Ishikawa (cell line): ENCODE measurements around the gene STAT1.

ENCODE experiments used
- CEBPB ChIP-seq: IDR thresholded peaks from 2 replicates; pipeline ENCODE4 v1.6.1; 2012
- CREB1 ChIP-seq: IDR thresholded peaks from 2 replicates; pipeline ENCODE4 v1.6.1; 2012; ENCODE audit warnings: low read depth
- EGR1 ChIP-seq: IDR thresholded peaks from 2 replicates; pipeline ENCODE4 v1.6.1; 2012
- EP300 ChIP-seq: IDR thresholded peaks from 2 replicates; pipeline ENCODE4 v1.6.1; 2012; ENCODE audit warnings: borderline replicate concordance
- MAX ChIP-seq: IDR thresholded peaks from 2 replicates; pipeline ENCODE4 v1.6.1; 2012
- RAD21 ChIP-seq: IDR thresholded peaks from 2 replicates; pipeline ENCODE4 v1.6.1; 2012; ENCODE audit warnings: low read depth
- TAF1 ChIP-seq: IDR thresholded peaks from 2 replicates; pipeline ENCODE4 v1.6.1; 2012; ENCODE audit warnings: low read depth, mild to moderate bottlenecking
- TEAD4 ChIP-seq: IDR thresholded peaks from 2 replicates; pipeline ENCODE4 v1.6.1; 2012
- YY1 ChIP-seq: IDR thresholded peaks from 2 replicates; pipeline ENCODE4 v1.6.1; 2012; ENCODE audit warnings: low read depth
- ZBTB7A ChIP-seq: IDR thresholded peaks from 2 replicates; pipeline ENCODE4 v1.6.1; 2012; ENCODE audit warnings: low read depth

DNA sequence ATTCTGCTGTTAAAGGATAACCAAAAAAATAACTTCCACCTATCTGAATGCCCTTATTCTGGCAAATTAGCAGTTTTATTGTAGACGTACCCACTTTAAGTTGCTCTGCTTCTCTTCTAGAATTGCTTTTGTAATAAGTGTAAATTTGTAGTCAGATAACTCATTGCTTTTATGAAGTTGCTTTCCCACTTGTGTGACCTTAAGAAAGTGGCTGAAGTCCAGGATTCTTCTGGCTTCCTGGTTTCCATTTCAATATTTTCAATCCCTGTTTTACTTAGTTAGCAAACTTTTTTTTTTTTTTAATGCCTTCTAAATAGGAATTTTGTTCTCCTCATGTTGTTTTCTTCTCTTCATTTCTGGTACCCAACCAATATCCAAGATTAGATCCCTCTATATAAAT, 73.5 kb downstream of the STAT1 start:
- TF ChIP-seq MAX (no peak), CEBPB (no peak), YY1 (no peak), CREB1 (no peak), RAD21 (no peak), TEAD4 (no peak), TAF1 (no peak), ZBTB7A (no peak), EGR1 (no peak), EP300 (no peak)
